ENCODE results near the gene LCMT1.
"Not testable (repeated sequence)": the region's sequence is repeated elsewhere in the genome, so short reads cannot be mapped to it uniquely, and the experiment has no call there.

The LCMT1 gene

DNA sequence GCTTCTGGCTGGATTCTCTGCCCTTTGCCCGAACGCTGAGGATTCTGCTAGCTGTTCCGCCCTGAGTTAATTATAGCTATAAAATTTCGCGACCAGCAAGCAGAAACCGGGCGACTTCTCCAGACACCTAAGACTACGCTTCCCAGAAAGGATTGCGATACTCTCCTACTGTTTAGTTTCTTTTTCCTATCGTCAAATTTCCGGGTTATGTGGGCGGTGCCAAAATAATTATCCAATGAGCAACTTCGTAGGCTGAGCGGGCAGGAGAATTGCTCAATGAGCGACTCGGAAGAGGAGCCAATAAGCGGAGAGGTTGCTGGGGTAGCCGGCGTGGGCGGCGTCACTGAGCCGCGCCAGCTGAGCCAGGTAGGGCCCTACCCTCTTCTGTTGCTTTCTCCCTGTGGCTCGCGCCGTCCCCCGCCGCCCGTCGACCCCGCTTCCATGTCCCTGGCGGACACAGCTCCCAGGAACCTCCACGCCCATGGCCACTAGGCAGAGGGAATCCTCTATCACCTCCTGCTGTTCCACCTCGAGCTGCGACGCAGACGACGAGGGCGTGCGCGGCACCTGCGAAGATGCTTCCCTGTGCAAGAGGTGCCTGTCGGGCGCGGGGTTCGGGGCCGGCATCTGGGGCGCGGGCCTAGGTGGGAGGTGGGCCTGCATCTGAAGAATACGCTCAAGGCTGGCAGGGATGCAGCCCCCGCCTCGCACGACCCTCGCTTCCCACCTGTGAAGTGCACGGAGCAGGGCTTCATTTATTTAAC is at the start of gene LCMT1:
Gene LCMT1, plus strand, starts transcription at position 340 of the 764 bp plus-strand sequence. Its CDS starts 142 bp downstream, at position 482.
- in situ Hi-C loops (cut with MboI; ENCODE audit: low sequenced_read_pairs) = no loop called here

DNA sequence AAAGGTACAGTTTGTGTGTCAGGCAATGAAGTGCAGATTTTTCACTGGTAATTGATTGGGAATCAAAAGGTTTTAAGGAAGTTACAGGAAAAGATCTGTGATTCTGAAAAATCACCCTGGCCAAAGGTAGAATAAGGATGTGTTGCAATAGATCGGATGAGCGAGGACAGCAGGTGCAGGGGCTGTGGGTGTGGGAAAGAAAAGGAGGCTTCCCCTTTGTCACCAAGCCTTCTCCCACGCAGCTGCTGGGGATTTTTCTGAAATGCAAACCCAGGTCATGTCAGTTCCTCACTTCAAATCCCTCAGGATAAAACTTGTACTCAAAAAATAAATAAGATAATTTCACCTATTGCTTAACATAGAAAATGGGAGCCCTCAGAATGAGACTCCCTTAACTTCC is 48.4 kb upstream of the LCMT1 start:
- in situ Hi-C loops (cut with MboI; ENCODE audit: low sequenced_read_pairs) = no loop called here

DNA sequence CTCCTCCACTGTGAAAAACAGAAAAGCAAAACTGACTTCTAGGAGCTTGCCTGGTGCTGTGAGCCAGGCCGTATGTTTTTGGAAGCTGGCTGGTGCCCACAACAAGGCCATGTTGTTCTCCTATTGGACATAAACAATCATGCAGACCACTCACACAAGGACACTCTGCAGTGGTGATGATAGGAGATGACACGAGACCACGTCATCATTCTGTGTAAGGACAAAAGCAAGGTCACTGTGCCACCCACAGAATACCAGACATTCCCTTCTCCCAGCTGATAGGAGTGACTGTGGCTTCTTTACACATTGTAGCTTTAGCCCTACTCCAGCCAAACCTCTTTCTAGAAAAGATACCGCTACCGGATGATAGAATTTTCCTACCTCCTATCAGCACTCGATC is 47.7 kb upstream of the LCMT1 start:
- in situ Hi-C loops (cut with MboI; ENCODE audit: low sequenced_read_pairs) = no loop called here

DNA sequence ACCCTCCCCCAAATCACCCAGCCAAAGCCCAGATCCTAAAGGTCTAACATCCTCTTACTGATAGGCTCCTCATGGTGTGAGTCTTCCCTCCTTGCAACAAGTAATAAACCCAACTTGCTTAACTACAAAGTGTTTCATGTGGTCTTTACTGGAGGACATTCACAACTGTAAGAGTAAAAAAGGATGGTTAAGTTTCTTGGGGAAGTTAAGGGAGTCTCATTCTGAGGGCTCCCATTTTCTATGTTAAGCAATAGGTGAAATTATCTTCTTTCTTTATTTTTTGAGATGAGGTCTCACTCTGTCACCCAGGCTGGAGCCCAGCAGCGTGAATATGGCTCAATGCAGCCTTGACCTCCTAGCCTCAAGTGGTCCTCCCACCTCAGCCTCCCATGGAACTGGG is 47.3 kb upstream of the LCMT1 start:
- in situ Hi-C loops (cut with MboI; ENCODE audit: low sequenced_read_pairs) = not testable (repeated sequence)

DNA sequence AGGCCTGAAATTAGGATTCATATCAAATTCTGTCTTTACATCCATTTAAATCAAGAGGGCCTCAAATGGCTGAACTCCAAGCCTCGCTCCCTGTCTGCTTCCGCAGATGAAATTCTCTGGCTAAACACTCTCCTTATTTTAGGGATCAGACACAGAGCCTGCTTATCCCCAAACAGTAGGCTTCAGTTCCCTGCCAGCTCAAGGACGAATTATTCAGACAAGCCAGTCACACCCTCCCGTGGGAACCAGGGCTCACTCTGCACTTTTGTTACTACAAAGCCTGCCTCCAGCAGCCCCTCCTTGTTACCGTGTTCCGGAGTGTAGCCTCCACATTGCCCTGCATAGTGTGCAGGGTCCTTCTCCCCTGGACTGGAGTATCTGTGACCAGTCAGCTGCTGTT is 46.6 kb upstream of the LCMT1 start:
- in situ Hi-C loops (cut with MboI; ENCODE audit: low sequenced_read_pairs) = no loop called here

DNA sequence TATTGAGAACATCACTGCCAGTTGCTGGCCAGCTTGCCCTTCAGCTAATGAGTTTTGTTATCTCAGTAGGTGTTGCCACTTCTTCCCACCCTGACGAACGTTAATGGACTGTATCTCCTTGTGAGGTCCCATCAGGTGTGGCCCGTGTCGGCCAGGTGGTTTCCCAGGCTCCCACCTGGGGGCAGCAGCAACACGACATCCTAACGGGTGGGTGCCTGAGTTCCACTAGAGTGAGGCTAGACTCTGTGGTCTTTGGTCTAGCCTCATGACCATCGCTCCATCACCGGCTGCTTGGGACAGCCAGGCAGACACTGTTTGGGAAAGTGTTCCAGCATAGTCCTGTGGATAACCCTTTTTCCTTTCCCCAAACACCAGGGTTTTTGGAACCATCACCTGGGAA is 45.6 kb upstream of the LCMT1 start:
- in situ Hi-C loops (cut with MboI; ENCODE audit: low sequenced_read_pairs) = no loop called here

DNA sequence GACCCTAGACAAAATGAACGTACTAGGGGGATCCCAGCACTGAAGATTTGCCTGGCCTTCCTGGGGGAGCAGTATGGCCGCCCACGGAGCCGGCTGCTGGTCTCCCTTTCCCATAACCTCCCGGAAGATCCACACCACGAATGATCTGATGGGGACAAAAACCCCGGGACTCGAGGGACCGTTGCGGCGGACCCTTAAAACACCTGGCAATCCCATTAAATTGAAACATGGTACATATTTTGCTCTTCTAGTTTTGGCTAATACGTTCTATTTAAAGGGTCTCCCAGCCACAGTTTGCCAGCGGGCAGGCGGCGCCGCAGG is 45.2 kb upstream of the LCMT1 start:
- in situ Hi-C loops (cut with MboI; ENCODE audit: low sequenced_read_pairs) = no loop called here

DNA sequence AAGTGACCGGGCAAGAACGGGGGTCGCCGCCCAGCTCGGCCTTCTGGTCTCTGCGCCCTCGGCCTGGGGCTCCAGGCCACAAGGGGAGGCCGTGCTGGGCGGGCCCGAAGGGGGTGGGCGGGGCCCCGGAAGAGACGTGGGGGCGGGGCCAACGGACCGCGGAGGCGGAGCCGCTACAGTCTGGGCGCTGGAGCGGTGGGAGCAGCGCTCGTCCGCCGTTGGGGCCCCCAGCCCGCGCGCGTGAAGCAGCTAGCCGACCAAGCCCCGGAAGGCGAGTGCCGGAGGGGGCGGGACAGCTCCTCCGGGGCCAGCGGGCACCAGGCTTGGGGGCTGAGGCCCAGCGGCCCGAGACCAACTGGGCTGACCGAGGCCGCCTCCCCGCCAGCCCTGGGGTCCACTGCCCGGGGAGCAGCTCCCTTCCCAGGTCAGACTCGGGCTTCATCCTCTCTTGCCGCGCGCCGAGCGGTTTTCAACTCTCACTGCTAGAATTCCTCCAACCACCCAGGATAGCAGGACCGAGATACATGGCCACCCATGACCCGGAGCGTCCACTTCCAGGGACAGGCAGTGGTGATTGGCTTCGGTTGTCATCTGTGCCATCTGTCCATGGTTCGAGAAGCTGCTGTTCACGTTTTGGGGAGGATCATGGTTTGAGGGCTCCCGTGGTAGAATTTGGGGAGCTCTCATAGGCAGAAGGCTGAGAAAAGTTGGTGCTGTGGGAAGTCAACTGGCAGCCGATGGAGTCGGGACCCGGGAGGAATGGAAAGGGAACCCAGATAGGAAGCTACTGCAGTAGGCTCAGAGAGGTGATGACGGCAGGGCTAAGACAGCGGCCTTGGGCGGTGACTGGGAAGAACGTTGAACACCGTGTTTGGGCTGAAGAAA is 44.6 kb upstream of the LCMT1 start:
- in situ Hi-C loops (cut with MboI; ENCODE audit: low sequenced_read_pairs) = no loop called here

DNA sequence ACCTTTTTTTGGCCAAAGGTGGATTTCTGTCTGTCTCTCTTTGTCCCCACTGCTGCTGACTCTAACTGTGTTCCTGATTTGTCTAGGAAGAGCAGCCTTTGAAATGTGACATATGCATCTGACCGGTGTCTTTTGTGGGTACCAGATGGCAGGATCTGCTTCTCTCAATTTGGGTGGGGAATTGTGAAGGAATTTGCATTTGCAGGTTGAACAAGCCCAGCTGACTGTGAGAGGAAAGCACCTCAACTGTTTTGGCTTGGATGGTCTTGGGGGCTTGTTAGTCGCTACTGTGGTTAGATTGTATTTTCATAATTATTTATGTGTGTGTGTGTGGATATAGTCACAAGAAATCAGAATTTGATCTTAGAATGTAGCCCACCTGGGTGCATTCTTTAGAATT is 37.7 kb upstream of the LCMT1 start:
- in situ Hi-C loops (cut with MboI; ENCODE audit: low sequenced_read_pairs) = no loop called here

DNA sequence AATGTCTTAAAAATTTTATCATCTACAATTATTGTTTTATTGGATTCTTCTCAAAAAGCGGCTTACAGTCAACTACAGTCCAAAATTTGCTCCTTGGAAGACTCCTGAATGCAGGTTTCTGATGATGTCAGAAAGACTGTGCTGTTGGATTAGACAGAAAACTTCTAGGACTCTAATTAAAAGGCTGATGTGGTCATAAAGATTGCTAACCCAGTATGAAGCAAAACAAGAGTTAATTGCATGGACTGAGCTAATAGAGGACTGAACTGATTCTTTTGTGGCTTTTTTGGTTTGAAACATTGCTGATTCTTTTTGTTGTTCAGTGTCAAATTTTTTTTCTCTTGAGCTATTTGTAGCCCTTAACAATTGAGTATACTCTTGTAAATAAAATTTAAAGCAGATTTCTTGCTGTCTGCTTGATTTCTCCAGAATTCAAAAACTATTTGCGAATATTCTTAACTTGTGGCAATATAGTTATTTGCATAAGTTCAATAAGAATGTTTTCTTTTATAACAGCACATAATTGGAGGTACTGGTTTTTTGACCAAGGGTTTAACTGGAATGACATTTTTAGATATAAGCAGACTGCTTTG is 33.1 kb upstream of the LCMT1 start:
- in situ Hi-C loops (cut with MboI; ENCODE audit: low sequenced_read_pairs) = no loop called here

DNA sequence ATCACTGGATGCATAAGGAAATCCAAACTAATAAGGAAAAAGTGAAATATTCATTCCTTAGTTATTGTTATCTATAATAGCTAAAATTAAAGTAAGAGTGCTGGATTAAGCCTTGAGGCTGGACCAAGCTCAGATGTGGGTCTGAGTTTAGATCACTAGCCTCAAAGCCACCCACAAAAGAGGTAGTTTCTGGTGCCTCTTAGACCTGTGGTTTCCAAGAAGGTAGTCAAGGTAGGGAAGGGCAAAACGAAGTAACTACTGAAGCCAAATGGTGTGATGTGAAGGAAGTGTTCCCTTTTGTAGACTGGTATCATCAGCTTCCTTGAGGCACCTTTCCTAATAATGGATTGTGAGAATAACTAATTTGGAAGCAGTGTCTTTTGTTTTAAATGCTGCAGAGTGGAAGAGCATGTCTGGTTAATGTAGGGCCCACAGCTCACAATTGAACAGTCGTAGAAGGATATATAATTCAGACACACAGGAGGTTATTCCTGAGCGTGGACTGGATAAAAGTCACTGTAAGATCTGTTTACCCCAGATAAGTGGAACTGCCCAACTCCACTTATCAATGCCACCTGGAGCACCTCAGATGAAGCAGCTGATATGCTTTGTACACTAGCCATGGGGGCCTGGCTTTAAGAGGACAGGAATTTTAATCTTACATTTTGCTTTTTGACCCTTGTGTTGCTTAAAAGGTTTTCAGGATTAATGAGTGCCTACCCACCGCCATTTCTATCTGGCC is 31.7 kb upstream of the LCMT1 start:
- in situ Hi-C loops (cut with MboI; ENCODE audit: low sequenced_read_pairs) = no loop called here

DNA sequence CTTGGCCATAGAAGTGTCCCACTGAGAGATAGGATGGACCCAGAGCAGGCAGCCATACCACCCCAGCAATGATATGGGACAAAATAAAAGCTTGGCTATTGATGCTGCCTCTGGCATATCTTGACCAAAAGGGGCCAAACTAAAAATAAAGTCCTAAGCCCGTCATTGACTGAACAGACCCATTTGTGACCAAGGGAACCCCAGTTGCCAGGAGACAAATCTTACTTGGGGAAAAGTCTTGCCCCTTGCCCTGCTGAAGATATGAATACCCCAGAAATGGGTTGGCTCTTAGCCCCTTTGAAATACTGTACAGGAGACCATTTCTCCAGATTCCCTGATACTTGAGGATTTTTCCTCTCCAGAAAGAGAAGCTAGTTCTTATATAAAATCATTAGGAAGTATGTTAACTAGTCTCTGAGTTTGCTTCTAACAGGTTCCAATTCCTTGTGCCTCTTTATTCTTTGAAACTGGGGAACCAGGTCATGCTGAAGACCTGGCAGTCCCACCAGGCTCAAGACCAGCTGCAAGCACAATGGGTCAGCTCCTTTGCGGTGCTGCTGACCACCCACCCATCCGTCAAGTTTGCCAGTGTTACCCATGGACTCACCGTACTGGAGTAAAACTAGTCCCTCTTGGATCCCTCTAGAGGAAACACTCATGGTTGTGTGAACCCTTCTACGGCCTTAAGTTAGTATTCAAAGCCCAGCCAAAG is 31.0 kb upstream of the LCMT1 start:
- in situ Hi-C loops (cut with MboI; ENCODE audit: low sequenced_read_pairs) = no loop called here

DNA sequence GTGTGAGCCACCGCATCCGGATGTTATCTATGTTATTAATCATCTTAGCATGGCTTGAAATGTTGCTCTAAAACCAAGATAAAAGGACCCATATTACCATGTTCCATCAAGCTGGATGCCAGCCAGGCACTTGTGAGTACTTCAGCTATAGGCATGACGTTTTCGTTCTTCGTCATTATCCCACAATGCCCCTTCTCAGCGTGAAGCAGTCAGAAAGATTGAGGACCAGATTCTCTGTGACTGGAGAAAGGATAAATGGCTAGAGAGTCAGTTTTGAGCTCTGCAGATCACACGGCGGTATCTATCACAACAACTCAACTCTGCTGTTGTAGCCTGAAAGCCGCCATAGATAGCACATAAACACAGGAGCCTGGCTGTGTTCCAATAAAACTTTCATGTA is 29.8 kb upstream of the LCMT1 start:
- in situ Hi-C loops (cut with MboI; ENCODE audit: low sequenced_read_pairs) = no loop called here

DNA sequence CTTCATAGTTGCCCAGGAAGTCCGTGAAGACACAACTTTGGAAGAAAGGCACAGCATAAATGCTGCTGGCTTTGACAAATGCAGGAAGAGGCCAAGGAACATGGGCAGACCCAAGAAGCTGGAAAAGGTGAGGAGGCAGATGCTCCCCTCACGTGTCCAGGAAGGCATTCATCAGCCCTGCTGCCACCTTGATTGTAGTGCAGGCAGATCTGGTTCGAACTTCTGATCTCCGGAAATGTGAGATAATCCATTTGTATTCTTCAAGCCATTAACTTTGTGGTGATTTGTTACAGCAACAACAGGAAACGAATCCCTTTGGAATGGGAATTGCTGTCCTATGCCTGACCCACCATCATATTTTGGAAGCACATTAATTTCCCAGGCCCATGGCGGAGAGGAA is 28.5 kb upstream of the LCMT1 start:
- in situ Hi-C loops (cut with MboI; ENCODE audit: low sequenced_read_pairs) = no loop called here

DNA sequence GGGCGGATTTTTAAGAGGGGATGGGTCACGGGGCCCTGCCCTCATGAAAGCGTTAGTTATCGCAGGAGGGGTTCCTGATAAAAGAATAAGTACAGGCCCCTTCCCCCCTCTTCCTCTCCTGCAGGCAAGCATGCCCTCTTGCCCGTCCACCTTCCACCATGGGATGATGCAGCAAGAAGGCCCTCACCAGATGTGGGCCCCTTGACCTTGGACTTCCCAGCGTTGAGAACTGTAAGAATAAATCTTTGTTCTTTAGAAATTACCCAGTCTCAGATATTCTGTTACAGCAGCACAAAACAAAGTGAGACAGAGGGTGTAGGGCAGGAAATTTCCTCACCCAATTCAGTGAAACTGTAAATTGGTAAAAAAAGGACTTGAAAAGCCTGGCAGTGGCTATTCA is 27.8 kb upstream of the LCMT1 start:
- in situ Hi-C loops (cut with MboI; ENCODE audit: low sequenced_read_pairs) = no loop called here

DNA sequence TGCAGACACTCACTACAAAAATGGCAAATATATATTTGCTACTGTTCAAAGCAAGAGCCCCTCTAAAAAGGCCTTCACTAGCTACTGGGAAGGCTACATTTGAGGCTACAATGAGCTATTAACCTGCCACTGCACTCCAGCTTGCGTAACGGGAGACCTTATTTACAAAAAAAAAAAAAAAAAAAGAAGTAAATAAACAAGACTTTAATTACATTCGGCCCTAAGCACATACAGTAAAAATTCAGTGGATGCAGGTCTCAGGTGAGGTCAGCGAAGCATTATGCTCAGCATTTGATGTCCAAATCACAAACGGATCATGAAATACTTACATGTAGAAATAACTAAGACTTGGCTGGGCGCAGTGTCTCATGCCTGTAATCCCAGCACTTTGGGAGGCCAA is 26.7 kb upstream of the LCMT1 start:
- in situ Hi-C loops (cut with MboI; ENCODE audit: low sequenced_read_pairs) = no loop called here

DNA sequence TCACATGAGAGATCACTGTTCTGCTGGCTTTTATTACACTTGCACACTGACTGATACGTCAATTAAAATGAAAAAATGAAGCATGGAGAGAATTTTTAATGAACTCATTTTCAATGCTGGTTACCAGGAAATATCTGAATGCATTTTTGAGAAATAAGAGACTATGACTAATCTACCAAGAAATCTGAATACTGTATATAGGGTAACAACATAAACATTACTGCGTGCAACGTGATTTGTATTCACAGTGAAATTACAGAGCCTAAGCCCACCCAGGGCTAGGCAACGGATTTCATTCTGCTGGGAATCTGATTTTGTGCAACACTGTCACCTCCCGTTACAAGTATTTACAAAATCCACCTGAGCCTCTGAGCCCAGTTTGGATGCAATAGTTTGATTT is 23.8 kb upstream of the LCMT1 start:
- in situ Hi-C loops (cut with MboI; ENCODE audit: low sequenced_read_pairs) = no loop called here

DNA sequence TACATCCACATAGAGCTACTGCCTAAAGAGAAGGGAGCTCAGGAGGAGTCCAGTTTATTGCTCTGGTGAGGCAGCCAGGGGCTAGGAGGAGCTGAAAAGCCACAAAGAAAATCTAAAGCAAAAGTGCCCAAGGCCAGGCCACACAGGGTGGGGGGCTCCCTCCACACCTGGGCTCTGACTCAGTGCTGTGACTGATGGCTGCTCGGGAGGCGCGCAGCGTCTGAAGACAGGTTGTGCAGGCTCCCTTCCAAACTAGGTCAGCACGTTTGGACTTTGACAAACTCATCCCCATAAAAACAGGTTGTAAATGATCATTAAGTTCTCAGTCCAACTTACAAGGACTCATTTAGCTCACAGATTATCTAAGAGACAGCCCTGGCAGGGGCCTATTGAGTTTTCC is 22.2 kb upstream of the LCMT1 start:
- in situ Hi-C loops (cut with MboI; ENCODE audit: low sequenced_read_pairs) = no loop called here

DNA sequence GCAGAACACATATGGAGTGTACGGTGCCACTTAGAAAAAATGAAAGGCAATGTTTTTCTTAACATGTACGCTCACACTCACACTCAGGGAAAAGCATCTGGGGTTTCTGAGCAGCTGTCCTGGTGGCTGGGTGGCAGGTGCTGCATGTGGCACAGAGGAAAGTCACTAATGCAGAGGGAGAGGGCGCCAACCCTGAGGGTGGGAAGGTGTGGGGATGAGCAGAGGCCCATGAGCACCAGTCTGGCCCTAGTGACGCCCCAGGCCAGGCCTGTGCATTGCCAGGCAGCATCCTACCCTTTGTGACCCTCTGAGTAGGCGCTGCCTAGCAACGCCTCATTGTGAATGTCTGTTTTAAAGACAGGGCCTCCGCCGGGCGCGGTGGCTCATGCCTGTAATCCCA is 19.1 kb upstream of the LCMT1 start:
- in situ Hi-C loops (cut with MboI; ENCODE audit: low sequenced_read_pairs) = no loop called here

DNA sequence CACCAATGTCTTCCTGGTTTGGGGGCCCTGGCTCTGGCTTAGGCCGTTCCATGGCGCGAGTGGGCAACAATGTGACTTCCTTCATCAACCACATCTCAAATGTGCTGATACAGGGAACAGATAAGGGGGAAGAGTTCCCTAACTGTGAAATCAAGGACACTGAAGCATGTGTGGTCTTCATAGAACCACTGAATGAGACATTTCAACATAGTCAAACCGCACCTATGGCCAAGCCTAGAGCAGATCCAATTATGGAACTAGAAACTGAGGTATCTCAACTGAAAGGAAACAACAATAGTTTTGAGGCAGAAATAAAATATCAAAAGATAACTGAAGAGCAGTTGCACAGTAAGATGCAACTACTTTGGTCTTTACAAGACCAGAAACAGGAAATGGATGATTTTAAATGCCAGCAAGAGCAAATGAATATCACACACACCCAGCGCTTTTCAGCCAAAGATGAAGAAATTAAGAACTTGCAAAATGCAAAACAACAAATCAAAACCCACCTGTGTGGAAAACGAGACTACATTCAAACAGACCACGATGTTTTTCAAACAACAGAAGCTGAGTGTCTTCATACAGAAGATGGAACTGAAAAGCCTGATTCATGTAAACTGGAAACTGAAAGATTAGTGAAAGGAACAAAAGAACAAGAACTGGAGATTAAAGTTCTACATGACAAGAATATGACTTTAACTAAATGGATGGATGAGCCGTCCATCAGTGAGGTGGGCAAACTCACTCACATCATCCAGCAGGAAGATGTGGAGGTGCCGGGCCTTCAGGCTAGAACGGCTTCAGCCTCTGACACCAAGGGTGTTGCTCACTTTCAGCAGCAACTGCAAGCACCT is 18.1 kb upstream of the LCMT1 start:
- in situ Hi-C loops (cut with MboI; ENCODE audit: low sequenced_read_pairs) = no loop called here
